DOHH2 (cell line): ENCODE results near the gene FAM216B.

Experiments used
- CTCF ChIP-seq: fragments of 200-600 bp; sonication (generic); IDR thresholded peaks from one replicate; pipeline ENCODE4 v1.5.1; 2014; ENCODE audit warnings: antibody characterized with exemption, mild to moderate bottlenecking, low read depth, low read length; ENCODE audit not compliant: poor library complexity, severe bottlenecking
- EZH2phosphoT487 ChIP-seq: fragments of 200-600 bp; sonication (generic); IDR thresholded peaks from 2 replicates; pipeline ENCODE4 v1.6.1; 2017; ENCODE audit warnings: borderline replicate concordance, mild to moderate bottlenecking, antibody characterized with exemption, low read length, moderate library complexity, mixed read lengths

- TF ChIP-seq CTCF: no peak
- no peak for TF ChIP-seq EZH2phosphoT487
Measured at GRCh38 chr13:42760951-42761350, 20.4 kb upstream of the FAM216B start.
